GM19351 (cell line): ENCODE results near the gene CLCF1.

Source experiments
- ATAC-seq: cut with Tn5 transposase; IDR thresholded peaks from one replicate; pipeline ENCODE4 v1.9.1; 2021; ENCODE audit warnings: mild to moderate bottlenecking, moderate library complexity; ENCODE audit not compliant: unreplicated experiment

CLCF1 gene

GRCh38 chr11:67376063-67376820 is 2.8 kb upstream of the CLCF1 start:
- no peak for ATAC-seq

- ATAC-seq = no peak
Measured at GRCh38 chr11:67375320-67376055, 2.1 kb upstream of the CLCF1 start.

GRCh38 chr11:67374571-67375281 is 1.3 kb upstream of the CLCF1 start:
- ATAC-seq = no peak

GRCh38 chr11:67373648-67374570 is 511 bp upstream of the CLCF1 start:
- no peak for ATAC-seq

- ATAC-seq = no peak
Measured at GRCh38 chr11:67372321-67372992, 941 bp downstream of the CLCF1 start.

GRCh38 chr11:67371911-67372320 is 1.5 kb downstream of the CLCF1 start:
- ATAC-seq = no peak

- no peak for ATAC-seq
Measured at GRCh38 chr11:67371189-67371910, 2.0 kb downstream of the CLCF1 start.

- ATAC-seq = no peak
Measured at GRCh38 chr11:67370351-67371076, 2.9 kb downstream of the CLCF1 start.

- no peak for ATAC-seq
Measured at GRCh38 chr11:67369801-67370284, 3.6 kb downstream of the CLCF1 start.

GRCh38 chr11:67369275-67369674 is 4.1 kb downstream of the CLCF1 start:
- no peak for ATAC-seq

GRCh38 chr11:67368621-67369020 is 4.8 kb downstream of the CLCF1 start:
- ATAC-seq = no peak

GRCh38 chr11:67367761-67368227 is 5.6 kb downstream of the CLCF1 start:
- no peak for ATAC-seq

GRCh38 chr11:67366961-67367760 is 6.2 kb downstream of the CLCF1 start:
- no peak for ATAC-seq

- ATAC-seq = no peak
Measured at GRCh38 chr11:67366546-67366945, 6.9 kb downstream of the CLCF1 start.

- ATAC-seq = no peak
Measured at GRCh38 chr11:67365736-67366444, 7.5 kb downstream of the CLCF1 start.

GRCh38 chr11:67364783-67365722 is 8.3 kb downstream of the CLCF1 start:
- ATAC-seq = no peak
